HUES6 (cell line): ENCODE results near the gene CLNS1A.
"Not testable (repeated sequence)": the region's sequence is repeated elsewhere in the genome, so short reads cannot be mapped to it uniquely, and the experiment has no call there.

Experiments used
- H3K27ac ChIP-seq: 2 replicates; pipeline ENCODE4 v1.7.0; 2013; ENCODE audit warnings: low read depth, mild to moderate bottlenecking, low read length, inconsistent platforms
- H3K27me3 ChIP-seq: 2 replicates; pipeline ENCODE4 v1.6.1; 2013; ENCODE audit warnings: low read length; ENCODE audit not compliant: control insufficient read depth, insufficient read depth
- H3K36me3 ChIP-seq: 2 replicates; pipeline ENCODE4 v1.6.1; 2013; ENCODE audit warnings: low read length; ENCODE audit not compliant: control insufficient read depth, insufficient read depth
- H3K4me1 ChIP-seq: 2 replicates; pipeline ENCODE4 v1.6.1; 2013; ENCODE audit warnings: low read length; ENCODE audit not compliant: control insufficient read depth, insufficient read depth
- H3K4me3 ChIP-seq: 2 replicates; pipeline ENCODE4 v1.5.1; 2013; ENCODE audit warnings: low read depth, low read length
- H3K9ac ChIP-seq: one replicate; pipeline ENCODE4 v1.6.1; 2013; ENCODE audit warnings: mild to moderate bottlenecking, low read length
- H3K9me3 ChIP-seq: 2 replicates; pipeline ENCODE4 v1.6.1; 2013; ENCODE audit warnings: low read depth, low read length; ENCODE audit not compliant: control insufficient read depth, insufficient read depth

CLNS1A gene

GRCh38 chr11:77589181-77589520 lies 48.4 kb downstream of the CLNS1A start:
- Histone ChIP-seq H3K4me3 (peak overlapping the region; percentile 83), H3K27ac (no peak overlapping the region), H3K9ac (peak overlapping the region; percentile 63)

GRCh38 chr11:77580712-77581337 lies 56.8 kb downstream of the CLNS1A start:
- Histone ChIP-seq H3K36me3 (no peaks in the 10 kb centered on the region), H3K4me1 (no peaks in the 10 kb centered on the region), H3K4me3 (no peak overlapping the region), H3K9ac (no peak overlapping the region), H3K27ac (no peak overlapping the region), H3K9me3 (peaks cover 45% of the 10 kb centered on the region), H3K27me3 (no peaks in the 10 kb centered on the region)

More at GRCh38 chr11:77589181-77589520, 48.4 kb downstream of the CLNS1A start:
- H3K4me1 ChIP-seq, result peaks cover 11% of the 10 kb centered on the region
- no peaks in the 10 kb centered on the region for H3K36me3 ChIP-seq
- no peaks in the 10 kb centered on the region; the same call in 1 of the 2 replicates for H3K9me3 ChIP-seq
- peaks cover 16% of the 10 kb centered on the region for H3K27me3 ChIP-seq

- H3K9me3 ChIP-seq, result peaks cover 13% of the 10 kb centered on the region
Observed at GRCh38 chr11:77575428-77575827, 62.2 kb downstream of the CLNS1A start.

GRCh38 chr11:77570896-77571295 lies 66.7 kb downstream of the CLNS1A start:
- not testable (repeated sequence) for H3K9me3 ChIP-seq, H3K27me3 ChIP-seq, H3K9ac ChIP-seq, H3K36me3 ChIP-seq, H3K4me3 ChIP-seq, H3K27ac ChIP-seq
- peaks cover 27% of the 10 kb centered on the region for H3K4me1 ChIP-seq

More at GRCh38 chr11:77575428-77575827, 62.2 kb downstream of the CLNS1A start:
- not testable (repeated sequence) for H3K27me3 ChIP-seq, H3K36me3 ChIP-seq, H3K4me3 ChIP-seq, H3K27ac ChIP-seq, H3K9ac ChIP-seq
- H3K4me1 ChIP-seq, result peaks cover 19% of the 10 kb centered on the region; the same call in 1 of the 2 replicates

- Histone ChIP-seq H3K27me3 (no peaks in the 10 kb centered on the region), H3K27ac (no peak overlapping the region), H3K36me3 (no peaks in the 10 kb centered on the region), H3K4me1 (peaks cover 27% of the 10 kb centered on the region), H3K9ac (no peak overlapping the region), H3K9me3 (no peaks in the 10 kb centered on the region), H3K4me3 (no peak overlapping the region)
Observed at GRCh38 chr11:77569676-77570070, 67.9 kb downstream of the CLNS1A start.

GRCh38 chr11:77568916-77569675 lies 68.5 kb downstream of the CLNS1A start:
- Histone ChIP-seq H3K27ac (no peak overlapping the region), H3K4me3 (no peak overlapping the region), H3K27me3 (no peaks in the 10 kb centered on the region), H3K9ac (no peak overlapping the region), H3K4me1 (peaks cover 27% of the 10 kb centered on the region), H3K9me3 (no peaks in the 10 kb centered on the region), H3K36me3 (no peaks in the 10 kb centered on the region)

- no peaks in the 10 kb centered on the region for H3K9me3 ChIP-seq
- H3K36me3 ChIP-seq, result no peaks in the 10 kb centered on the region
- no peak overlapping the region for H3K27ac ChIP-seq
- no peak overlapping the region for H3K9ac ChIP-seq
- H3K4me1 ChIP-seq, result peaks cover 27% of the 10 kb centered on the region
- no peak overlapping the region for H3K4me3 ChIP-seq
- no peaks in the 10 kb centered on the region for H3K27me3 ChIP-seq
Observed at GRCh38 chr11:77568306-77568705, 69.3 kb downstream of the CLNS1A start.
